Fibroblast of skin of back (primary cell): ENCODE results near the gene TCF19.
"Not testable (repeated sequence)": the region's sequence is repeated elsewhere in the genome, so short reads cannot be mapped to it uniquely, and the experiment has no call there.

Source experiments
- DNase-seq: peaks from one replicate; pipeline ENCODE4 v3.0.0-alpha.2; 2013

The TCF19 gene

GRCh38 chr6:31183287-31183686 is 24.9 kb downstream of the TCF19 start:
- not testable (repeated sequence) for DNase-seq

GRCh38 chr6:31183859-31184258 is 25.5 kb downstream of the TCF19 start:
- not testable (repeated sequence) for DNase-seq

- not testable (repeated sequence) for DNase-seq
Measured at GRCh38 chr6:31185695-31186051, 27.3 kb downstream of the TCF19 start.

GRCh38 chr6:31186052-31186734 is 27.8 kb downstream of the TCF19 start:
- no peak for DNase-seq

GRCh38 chr6:31187780-31188194 is 29.4 kb downstream of the TCF19 start:
- DNase-seq: no peak

- DNase-seq: not testable (repeated sequence)
Measured at GRCh38 chr6:31189223-31189622, 30.8 kb downstream of the TCF19 start.

GRCh38 chr6:31190488-31190887 is 32.1 kb downstream of the TCF19 start:
- no peak for DNase-seq

GRCh38 chr6:31192431-31193105 is 34.2 kb downstream of the TCF19 start:
- peak; percentile 70 for DNase-seq

- DNase-seq: no peak
Measured at GRCh38 chr6:31193206-31193605, 34.8 kb downstream of the TCF19 start.

GRCh38 chr6:31194061-31194834 is 35.9 kb downstream of the TCF19 start:
- no peak for DNase-seq

- DNase-seq: not testable (repeated sequence)
Measured at GRCh38 chr6:31195308-31195979, 37.1 kb downstream of the TCF19 start.

GRCh38 chr6:31196251-31197022 is 38.0 kb downstream of the TCF19 start:
- DNase-seq: not testable (repeated sequence)

GRCh38 chr6:31197559-31198305 is 39.3 kb downstream of the TCF19 start:
- peak; percentile 78 for DNase-seq

- not testable (repeated sequence) for DNase-seq
Measured at GRCh38 chr6:31199105-31199452, 40.7 kb downstream of the TCF19 start.

GRCh38 chr6:31202259-31203166 is 44.1 kb downstream of the TCF19 start:
- DNase-seq: no peak

- DNase-seq: peak; percentile 45
Measured at GRCh38 chr6:31203345-31203979, 45.1 kb downstream of the TCF19 start.

- peak; percentile 30 for DNase-seq
Measured at GRCh38 chr6:31204751-31205145, 46.4 kb downstream of the TCF19 start.

GRCh38 chr6:31205638-31206037 is 47.2 kb downstream of the TCF19 start:
- no peak for DNase-seq

GRCh38 chr6:31208506-31208905 is 50.1 kb downstream of the TCF19 start:
- DNase-seq: no peak

- DNase-seq: no peak
Measured at GRCh38 chr6:31209137-31209536, 50.7 kb downstream of the TCF19 start.
